Islet precursor cell (in vitro differentiated cells): Measurements from ENCODE around the gene P3H2.

Source experiments
- DNase-seq: peaks from one replicate; pipeline ENCODE4 v3.0.0-alpha.2; 2018

Gene P3H2

GRCh38 chr3:190044974-190045373 lies 75.7 kb downstream of the P3H2 start:
- no peak for DNase-seq

GRCh38 chr3:190044142-190044541 lies 76.6 kb downstream of the P3H2 start:
- no peak for DNase-seq

- no peak for DNase-seq
These were observed 77.0 kb downstream of the P3H2 start for GRCh38 chr3:190043741-190044140.

GRCh38 chr3:190042558-190042957 lies 78.1 kb downstream of the P3H2 start:
- no peak for DNase-seq

- DNase-seq, result no peak
These were observed 79.2 kb downstream of the P3H2 start for GRCh38 chr3:190041333-190042041.

GRCh38 chr3:190040145-190040544 lies 80.6 kb downstream of the P3H2 start:
- DNase-seq, result no peak

- DNase-seq, result peak; percentile 84
These were observed 82.4 kb downstream of the P3H2 start for GRCh38 chr3:190038050-190038933.

- DNase-seq, result peak; percentile 74
These were observed 84.1 kb downstream of the P3H2 start for GRCh38 chr3:190036631-190037030.

GRCh38 chr3:190034446-190034845 lies 86.3 kb downstream of the P3H2 start:
- no peak for DNase-seq

GRCh38 chr3:190032923-190033322 lies 87.8 kb downstream of the P3H2 start:
- peak; percentile 76 for DNase-seq

- DNase-seq, result no peak
These were observed 88.6 kb downstream of the P3H2 start for GRCh38 chr3:190031887-190032752.

- no peak for DNase-seq
These were observed 93.6 kb downstream of the P3H2 start for GRCh38 chr3:190027116-190027515.

GRCh38 chr3:190026154-190026553 lies 94.5 kb downstream of the P3H2 start:
- no peak for DNase-seq

- DNase-seq, result no peak
These were observed 95.8 kb downstream of the P3H2 start for GRCh38 chr3:190024912-190025311.

- no peak for DNase-seq
These were observed 100.9 kb downstream of the P3H2 start for GRCh38 chr3:190019844-190020243.

- no peak for DNase-seq
These were observed 101.7 kb downstream of the P3H2 start for GRCh38 chr3:190019006-190019405.

- no peak for DNase-seq
These were observed 102.2 kb downstream of the P3H2 start for GRCh38 chr3:190018460-190018859.

- no peak for DNase-seq
These were observed 103.0 kb downstream of the P3H2 start for GRCh38 chr3:190017521-190018288.

GRCh38 chr3:190016966-190017365 lies 103.7 kb downstream of the P3H2 start:
- no peak for DNase-seq

- DNase-seq, result no peak
These were observed 105.8 kb downstream of the P3H2 start for GRCh38 chr3:190014940-190015339.

GRCh38 chr3:190013943-190014924 lies 106.5 kb downstream of the P3H2 start:
- peak; percentile 59 for DNase-seq
